K562 (cell line): ENCODE data around the gene MN1. TPM values are rescaled to one million over a fixed set of nuclear protein-coding genes. Genes with fewer than 3 reads are reported as not detected.

Experiments
- ATAC-seq: fragments of 200-7000 bp; cut with Tn5 transposase; 3 replicates; pipeline ENCODE4 v1.9.1; 2020; ENCODE audit warnings: moderate library complexity
- BruUV-seq: library from RNA; stranded (reverse); fragments of 400-500 nt; replicated peaks from 2 replicates; lab custom pipeline; 2021; lab: Mats Ljungman, UMichigan
- CTCF ChIA-PET: fragments of 300-600 bp; formaldehyde crosslinking; extraction: SDS; loops from one replicate; lab custom pipeline; 2021; ENCODE audit warnings: low intra/inter-chr PET ratio; lab: Yijun Ruan, JAX
- POLR2A ChIA-PET: fragments of 300-600, 350-650 bp; sonication (Branson Sonifier 250); formaldehyde crosslinking; extraction: SDS; loops from one replicate; lab custom pipeline; 2021; ENCODE audit warnings: antibody characterized with exemption, inconsistent platforms; lab: Yijun Ruan, JAX
- DNase-seq, 4 experiments: peaks; one replicate each; pipeline versions ENCODE4 v3.0.0 to v3.0.0-alpha.2; 2011 to 2018; ENCODE audit warnings: low spot score in 3 of 4, mixed read lengths in 3 of 4; ENCODE audit errors: extremely low read depth in 1 of 4
- FAIRE-seq: peaks from 2 replicates; lab custom pipeline; 2011; peaks lifted over from hg19 to GRCh38; lab: Jason Lieb, UNC
- H2AFZ ChIP-seq: 2 replicates; pipeline ENCODE4 v1.6.0; 2011; ENCODE audit warnings: low read depth, low read length, control low read depth, inconsistent platforms
- H3K27ac ChIP-seq: fragments of 200-600 bp; 3 replicates; pipeline ENCODE4 v1.8.0; 2011; ENCODE audit warnings: low read depth, mild to moderate bottlenecking, control low read depth, inconsistent platforms, low read length, moderate library complexity, mixed read lengths; ENCODE audit errors: extremely low read depth
- H3K27me3 ChIP-seq, 2 experiments: fragments of 300-600 bp in 1 of 2; 2 replicates in 1 of 2; 3 replicates in 1 of 2; pipeline versions ENCODE4 v1.6.0 to v1.8.0; 2011; ENCODE audit warnings: inconsistent platforms in 2 of 2, low read length in 2 of 2, mild to moderate bottlenecking in 1 of 2, mixed read lengths in 1 of 2, moderate library complexity in 1 of 2; ENCODE audit not compliant: control insufficient read depth in 2 of 2, insufficient read depth in 2 of 2
- H3K36me3 ChIP-seq: fragments of 300-600 bp; 3 replicates; pipeline ENCODE4 v1.8.0; 2011; ENCODE audit warnings: mild to moderate bottlenecking, low read length, inconsistent platforms; ENCODE audit not compliant: control insufficient read depth, insufficient read depth
- H3K4me1 ChIP-seq, 2 experiments: fragments of 200-600 bp in 1 of 2; replicated peaks in 1 of 2; 2 replicates in 1 of 2; 3 replicates in 1 of 2; pipeline versions ENCODE4 v1.5.1 to v1.8.0; 2011; ENCODE audit warnings: inconsistent platforms in 2 of 2, low read length in 2 of 2, mild to moderate bottlenecking in 1 of 2, mixed read lengths in 1 of 2, moderate library complexity in 1 of 2; ENCODE audit not compliant: control insufficient read depth in 2 of 2, insufficient read depth in 2 of 2
- H3K4me2 ChIP-seq: 2 replicates; pipeline ENCODE4 v1.6.1; 2011; ENCODE audit warnings: low read length, control low read depth, inconsistent platforms, mixed read lengths; ENCODE audit not compliant: insufficient read depth
- H3K4me3 ChIP-seq: fragments of 200-600 bp; sonication (generic), shearing (Covaris generic); 2 replicates; pipeline ENCODE4 v1.5.1; 2016; ENCODE audit warnings: control low read depth, inconsistent platforms
- H3K79me2 ChIP-seq: fragments of 200-600 bp; 3 replicates; pipeline ENCODE4 v1.8.0; 2011; ENCODE audit warnings: low read length, inconsistent platforms; ENCODE audit not compliant: control insufficient read depth, insufficient read depth
- H3K9ac ChIP-seq, 2 experiments: 2 replicates each; pipeline versions ENCODE4 v1.6.0 to v1.6.1; 2011; ENCODE audit warnings: low read depth in 2 of 2, low read length in 2 of 2, control low read depth in 1 of 2, inconsistent platforms in 1 of 2, mild to moderate bottlenecking in 1 of 2, mixed read lengths in 1 of 2; ENCODE audit not compliant: insufficient read depth in 1 of 2
- H3K9me1 ChIP-seq: one replicate; pipeline ENCODE4 v1.6.0; 2011; ENCODE audit warnings: inconsistent platforms, mild to moderate bottlenecking, low read length, moderate library complexity; ENCODE audit not compliant: control insufficient read depth, insufficient read depth
- H3K9me3 ChIP-seq: replicated peaks from 2 replicates; pipeline ENCODE4 v1.5.1; 2011; ENCODE audit warnings: low read depth, low read length, inconsistent platforms; ENCODE audit not compliant: control insufficient read depth, insufficient read depth
- H4K20me1 ChIP-seq: replicated peaks from 2 replicates; pipeline ENCODE4 v1.6.1; 2011; ENCODE audit warnings: low read length, inconsistent platforms, mixed read lengths; ENCODE audit not compliant: control insufficient read depth, insufficient read depth
- CHD2 ChIP-seq: IDR thresholded peaks from 2 replicates; pipeline ENCODE4 v1.6.1; 2011; ENCODE audit warnings: low read depth, low read length
- CREB3L1 ChIP-seq: fragments of 450-650 bp; IDR thresholded peaks from 2 replicates; pipeline ENCODE4 v1.6.1; 2014; ENCODE audit warnings: low read depth, mild to moderate bottlenecking, moderate library complexity, borderline replicate concordance
- EGR1 ChIP-seq: fragments of 450-650 bp; conservative IDR thresholded peaks from 2 replicates; pipeline ENCODE4 v1.6.1; 2017; ENCODE audit warnings: mild to moderate bottlenecking
- ELF1 ChIP-seq: fragments of 200-800 bp; sonication (Bioruptor generic); IDR thresholded peaks from 2 replicates; pipeline ENCODE4 v1.6.1; 2016; ENCODE audit warnings: missing genetic modification characterization, missing compliant biosample characterization
- FOXM1 ChIP-seq, 2 experiments: fragments of 450-650 bp in 1 of 2; sonication (generic) in 1 of 2; formaldehyde crosslinking in 1 of 2; IDR thresholded peaks; 2 replicates each; pipeline versions ENCODE4 v1.6.1 to v1.9.0; 2017 to 2022; ENCODE audit warnings: low read depth in 2 of 2, mild to moderate bottlenecking in 2 of 2, missing genetic modification reagents in 1 of 2, moderate library complexity in 1 of 2
- SREBF2 ChIP-seq: sonication (generic); formaldehyde crosslinking; IDR thresholded peaks from 2 replicates; pipeline ENCODE4 v1.4.0; 2020; ENCODE audit warnings: mild to moderate bottlenecking, missing genetic modification reagents
- STAG1 ChIP-seq: sonication (generic); formaldehyde crosslinking; IDR thresholded peaks from 2 replicates; pipeline ENCODE4 v1.5.0; 2020; ENCODE audit warnings: missing genetic modification reagents, borderline replicate concordance
- ZBED1 ChIP-seq: IDR thresholded peaks from 2 replicates; pipeline ENCODE4 v1.6.1; 2014
- WGBS: fragments of 100-300 bp; shearing (Covaris generic); methylation state at CpG from one replicate; pipeline ENCODE4 v1.1.6; 2016; ENCODE audit warnings: low coverage, mixed read lengths; ENCODE audit not compliant: insufficient coverage; ENCODE audit errors: missing lambda C conversion rate; 5-methylcytosine and 5-hydroxymethylcytosine counted together
- in situ Hi-C: fragments of 300-500 bp; cut with MboI; formaldehyde crosslinking; loops from 4 replicates; pipeline ENCODE4 v1.15.0; 2018; ENCODE audit warnings: inconsistent platforms, mixed read lengths
- intact Hi-C: fragments of 100-400 bp; cut with micrococcal nuclease; formaldehyde crosslinking; loops from 2 replicates; pipeline ENCODE4 v1.14.2; 2022
- polyA plus RNA-seq, 8 experiments: library from polyadenylated mRNA; depleted of rRNA in 4 of 8; stranded (reverse) in 5 of 8; unstranded in 3 of 8; fragments of >200 nt; fragmentation: Nextera tagmentation in 2 of 8; fragmentation: Illumina TruSeq in 1 of 8; extraction: Ambion mirVana in 2 of 8; extraction: Trizol in 1 of 8; gene quantifications; 2 replicates each; pipeline versions ENCODE4 v1.2.1 to v1.2.3, GENCODE V29; 2011 to 2014; ENCODE audit warnings: inconsistent platforms in 1 of 8, missing spikeins in 1 of 8
- total RNA-seq, 7 experiments: library from RNA; depleted of rRNA in 6 of 7; stranded (reverse); fragments of >200 nt in 6 of 7; fragmentation: Illumina TruSeq in 2 of 7; extraction: Trizol in 2 of 7; gene quantifications; 2 replicates each; pipeline versions ENCODE4 v1.2.1 to v1.2.3, GENCODE V29; 2011 to 2021; ENCODE audit warnings: low replicate concordance in 1 of 7

The MN1 gene
- total and polyA plus RNA-seq, 9 of the 15 experiments (the other 6 are each of a cell fraction or from before 2014, with no cell fraction given), result under 0.01 to 0.05 (median 0.03) TPM; not detected in 5

- no peaks in the 10 kb centered on the region for H4K20me1 ChIP-seq
- FAIRE-seq (no peak), ATAC-seq (no peak), DNase-seq (peak in 1 of 4 experiments; percentile 20)
- H3K9ac ChIP-seq, result no peak overlapping the region
- H3K27me3 ChIP-seq, result no peaks in the 10 kb centered on the region
- intact Hi-C loops, result loop anchor here (5.0 kb wide), 1 partner anchor 50 kb away; no protein-coding TSS in a partner anchor
- H3K36me3 ChIP-seq, result no peaks in the 10 kb centered on the region
- H3K4me1 ChIP-seq, result peaks cover 23 to 26% of the 10 kb centered on the region in 2 experiments; a peak in 4 of 5 replicates
- TF ChIP-seq STAG1 (CRISPR knock-in tag), result no peak
- TF ChIP-seq SREBF2 (CRISPR knock-in tag), result no peak
- peak; percentile 89 for TF ChIP-seq CHD2
- TF ChIP-seq ELF1 (tag), result no peak
- peak; percentile 86 for TF ChIP-seq EGR1
- peak; percentile 86; the same call in 1 of the 2 replicates for TF ChIP-seq ZBED1
- 0 out of 2 replicates have a peak, but pooled peaks have one; percentile 46 for TF ChIP-seq CREB3L1
- TF ChIP-seq FOXM1 (IDR thresholded peaks at IDR 0.05; ENCODE audit: low read depth), result no peak
- no peak for TF ChIP-seq FOXM1 (CRISPR knock-in tag; IDR thresholded peaks at IDR 0.05; ENCODE audit: low read depth)
- no peaks in the 10 kb centered on the region for H3K9me1 ChIP-seq
- H3K4me2 ChIP-seq, result no peak overlapping the region
- H3K27ac ChIP-seq, result no peak overlapping the region
- CTCF ChIA-PET, result no interaction called here
- POLR2A ChIA-PET, result no interaction called here
- no TSS peak for BruUV-seq
- WGBS, result 38% methylated on average over 8 of the region's 9 CpGs
- H3K79me2 ChIP-seq, result no peaks in the 10 kb centered on the region
- no peak overlapping the region for H3K4me3 ChIP-seq
- H3K9me3 ChIP-seq, result no peaks in the 10 kb centered on the region
- in situ Hi-C loops, result no loop called here
- H2AFZ ChIP-seq, result peak overlapping the region; percentile 96; the same call in 1 of the 2 replicates
Measured at GRCh38 chr22:27717094-27717493, 84.5 kb downstream of the MN1 start.
